ENCODE results near the gene FGF22. TPM values are rescaled to one million over a fixed set of nuclear protein-coding genes. Genes with fewer than 3 reads are reported as not detected.
"Not testable (repeated sequence)": the region's sequence is repeated elsewhere in the genome, so short reads cannot be mapped to it uniquely, and the experiment has no call there.

The FGF22 gene
- total RNA-seq (2014; rRNA removed; shearing (Covaris generic)) = 0.39 TPM in 1 of 2 replicates, not detected in the other

DNA sequence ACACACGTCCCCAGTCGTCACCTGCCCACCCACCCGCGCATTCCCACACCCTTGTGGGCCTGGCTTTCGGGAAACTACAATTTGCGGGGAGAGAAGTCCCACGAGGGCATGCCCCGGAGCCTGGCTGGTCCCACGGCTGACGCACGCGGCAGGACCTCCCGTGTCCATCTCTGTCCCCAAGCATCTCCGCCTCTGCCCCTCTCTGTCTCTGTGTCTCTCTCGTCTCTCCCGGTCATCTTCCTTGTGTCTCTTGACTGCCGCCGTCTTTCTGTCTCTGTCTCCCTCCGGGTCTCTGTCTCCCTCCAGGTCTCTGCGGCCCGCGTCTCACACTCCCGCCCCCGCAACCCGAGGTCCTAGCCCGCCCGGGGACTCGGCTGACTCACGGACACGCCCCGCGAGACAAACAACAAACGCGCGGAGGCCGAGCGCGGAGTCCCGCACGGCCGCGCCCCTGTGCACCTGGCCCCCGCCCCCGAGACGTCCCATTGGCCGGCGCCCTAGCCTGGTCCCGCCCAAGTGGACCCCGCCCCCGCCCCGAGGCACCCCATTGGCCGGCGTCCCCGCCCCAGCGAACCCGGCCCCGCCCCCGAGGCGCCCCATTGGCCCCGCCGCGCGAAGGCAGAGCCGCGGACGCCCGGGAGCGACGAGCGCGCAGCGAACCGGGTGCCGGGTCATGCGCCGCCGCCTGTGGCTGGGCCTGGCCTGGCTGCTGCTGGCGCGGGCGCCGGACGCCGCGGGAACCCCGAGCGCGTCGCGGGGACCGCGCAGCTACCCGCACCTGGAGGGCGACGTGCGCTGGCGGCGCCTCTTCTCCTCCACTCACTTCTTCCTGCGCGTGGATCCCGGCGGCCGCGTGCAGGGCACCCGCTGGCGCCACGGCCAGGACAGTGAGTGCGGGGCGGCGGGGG, at the start of gene FGF22:
Gene FGF22 (plus strand): TSS at position 627 of the 908 bp plus-strand sequence. CDS start 47 bp downstream, at position 674.
- peak; percentile 88 for DNase-seq (ENCODE audit: low read depth)

DNA sequence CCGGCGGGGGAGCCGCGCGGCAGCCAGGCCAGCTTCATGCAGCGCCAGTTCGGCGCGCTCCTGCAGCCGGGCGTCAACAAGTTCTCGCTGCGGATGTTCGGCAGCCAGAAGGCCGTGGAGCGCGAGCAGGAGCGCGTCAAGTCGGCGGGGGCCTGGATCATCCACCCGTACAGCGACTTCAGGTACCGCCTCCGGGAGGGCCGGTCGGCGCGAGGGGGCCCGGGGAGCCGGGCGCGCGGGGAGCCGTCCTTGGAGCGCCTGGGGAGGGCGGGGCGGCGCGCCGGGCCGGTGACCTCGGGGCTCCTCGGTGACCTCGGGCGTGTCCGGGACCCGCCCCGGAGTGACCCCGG, 49.3 kb upstream of the FGF22 start:
- no peak for DNase-seq (ENCODE audit: low read depth)

DNA sequence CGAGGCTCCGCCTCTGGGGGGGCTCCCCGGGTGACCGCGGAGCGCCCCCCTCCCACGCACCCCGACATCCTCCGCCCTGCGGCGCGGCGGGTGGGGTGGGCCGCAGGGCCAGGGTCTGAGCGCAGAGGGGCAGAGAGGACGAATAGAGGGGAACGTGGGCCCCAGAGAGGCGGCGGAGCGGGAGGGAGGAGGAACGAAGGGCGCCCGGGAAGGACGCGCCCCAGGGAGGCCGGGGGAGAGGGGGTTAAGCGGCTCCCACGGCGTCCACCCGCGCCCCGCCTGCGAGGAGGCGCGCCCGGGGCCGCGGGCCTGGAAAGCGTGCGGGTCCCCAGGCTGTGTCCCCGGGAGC, 49.0 kb upstream of the FGF22 start:
- DNase-seq (ENCODE audit: low read depth) = no peak

DNA sequence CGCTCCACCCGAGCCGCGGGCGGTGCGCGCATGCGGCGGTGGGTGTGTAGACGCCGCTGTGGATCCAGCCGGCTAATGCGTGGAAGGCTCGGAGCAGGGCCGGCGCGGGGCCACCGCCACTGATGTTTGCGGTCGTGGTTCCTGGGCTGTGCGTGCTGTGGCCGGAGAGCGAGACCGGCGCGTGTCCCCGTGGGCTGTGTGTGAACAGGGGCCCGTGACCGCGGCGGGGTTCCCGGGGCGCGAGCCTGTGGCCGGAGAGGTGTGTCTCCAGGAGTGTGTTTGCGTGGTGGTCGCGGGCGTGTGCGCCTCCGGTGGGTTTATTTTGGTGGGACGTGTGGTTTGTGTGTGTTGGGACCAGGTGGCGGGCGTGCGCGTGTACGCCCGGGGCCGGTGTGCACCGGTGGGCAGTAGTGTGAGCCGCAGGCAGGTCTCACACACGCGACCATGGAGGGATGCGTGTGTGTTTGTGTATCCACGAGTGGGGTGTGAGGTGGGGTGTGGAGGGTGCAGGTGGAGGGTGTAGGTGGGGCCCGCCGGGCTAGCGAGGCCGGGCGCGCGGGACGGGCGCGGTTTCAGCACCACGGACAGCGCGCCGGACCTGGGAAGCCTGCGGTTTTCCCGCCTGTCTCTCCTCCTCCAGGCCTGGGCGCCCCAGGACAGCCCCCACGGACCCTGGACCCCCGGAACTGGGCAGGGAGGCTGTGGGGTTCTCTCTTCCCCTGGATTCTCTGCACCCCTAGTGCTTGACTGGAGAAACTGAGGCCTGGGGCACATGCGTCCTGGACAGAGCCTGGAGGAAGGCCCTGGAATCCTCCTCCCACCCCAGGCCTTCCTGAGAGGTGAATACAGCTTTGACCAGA, 48.4 kb upstream of the FGF22 start:
- no peak for DNase-seq (ENCODE audit: low read depth)

DNA sequence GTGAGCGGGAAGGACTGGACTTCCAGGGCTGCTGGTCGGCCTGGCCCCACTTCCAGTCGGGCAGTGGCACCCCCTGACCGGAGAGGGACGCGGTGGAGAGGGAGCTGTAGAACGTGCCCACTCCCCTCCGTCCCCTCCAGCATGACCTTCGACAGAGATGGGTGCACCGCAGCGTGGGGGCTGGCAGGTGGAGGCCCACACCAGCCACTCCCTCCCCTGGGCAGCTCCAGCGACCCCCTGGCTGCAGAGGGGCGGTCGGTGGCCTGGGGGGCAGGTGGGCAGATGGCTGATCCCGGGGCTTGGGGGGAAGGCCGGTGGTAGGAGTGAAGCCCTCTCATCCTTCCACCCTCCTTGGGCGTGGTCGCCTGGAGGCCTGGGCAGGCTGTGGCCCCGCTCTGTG, 47.6 kb upstream of the FGF22 start:
- no peak for DNase-seq (ENCODE audit: low read depth)

DNA sequence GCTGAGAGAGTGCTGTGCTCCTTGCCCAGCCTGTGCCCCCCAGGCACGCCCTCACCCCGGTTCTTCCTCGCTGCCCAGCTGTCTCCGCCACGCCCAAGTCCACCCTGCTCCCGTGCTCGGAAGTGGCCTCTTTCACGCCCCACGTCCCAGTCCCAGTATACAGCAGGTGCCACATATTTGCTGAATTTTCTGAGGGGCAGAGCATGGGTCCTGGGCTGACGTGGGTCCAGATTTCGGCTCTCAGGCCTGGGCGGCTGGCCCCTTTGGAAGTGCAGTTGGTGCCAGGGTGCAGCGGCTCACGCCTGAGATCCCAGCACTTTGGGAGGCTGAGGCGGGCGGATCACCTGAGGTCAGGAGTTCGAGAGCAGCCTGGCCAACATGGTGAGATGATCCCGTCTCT, 46.6 kb upstream of the FGF22 start:
- no peak for DNase-seq (ENCODE audit: low read depth)

DNA sequence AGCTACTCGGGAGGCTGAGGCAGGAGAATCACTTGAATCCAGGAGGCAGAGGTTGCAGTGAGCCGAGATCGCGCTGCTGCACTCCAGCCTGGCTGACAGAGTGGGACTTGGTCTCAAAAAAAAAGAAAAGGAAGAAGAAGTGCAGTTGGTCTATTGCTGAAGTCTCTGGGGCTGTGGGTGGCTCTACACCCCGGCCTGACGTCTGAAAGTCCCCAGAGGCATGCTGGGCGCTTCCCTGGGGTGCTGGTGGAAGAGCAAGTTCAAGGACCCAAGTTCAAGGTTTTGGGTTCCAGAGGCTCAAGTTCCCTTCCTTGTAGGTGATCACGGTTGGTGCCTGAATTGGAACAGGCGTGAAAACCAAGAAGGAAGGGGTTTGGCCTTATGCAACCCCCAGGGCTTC, 46.2 kb upstream of the FGF22 start:
- DNase-seq (ENCODE audit: low read depth) = no peak

DNA sequence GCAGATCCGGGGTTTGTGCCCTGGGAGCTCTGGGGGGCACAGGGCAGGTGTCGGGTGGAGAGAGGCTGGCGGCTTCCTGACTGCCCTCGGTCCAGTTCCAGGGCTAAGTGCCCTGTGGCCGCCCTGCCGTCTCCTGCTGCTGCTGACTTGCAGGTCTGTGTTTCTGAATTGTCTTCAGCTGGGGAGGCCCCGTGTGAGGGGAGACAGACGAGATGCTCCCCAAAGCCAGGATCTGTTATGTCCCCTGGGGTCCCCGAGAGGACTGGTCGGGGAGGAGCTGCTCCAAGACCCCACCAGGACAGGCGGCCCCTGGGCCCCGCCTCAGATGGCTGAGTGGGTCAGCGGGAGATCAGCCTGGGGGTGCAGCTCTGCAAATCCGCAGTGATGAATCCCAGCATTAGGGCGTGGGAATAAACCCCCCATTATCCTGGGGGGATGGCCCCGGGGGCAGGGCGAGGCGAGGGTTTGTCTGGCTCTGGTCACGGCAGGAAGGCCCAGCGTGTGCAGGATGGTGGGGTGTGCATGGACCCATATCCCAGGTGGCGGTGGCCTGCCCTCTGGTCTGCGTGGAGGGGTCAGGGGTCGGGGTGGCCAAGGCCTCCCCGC, 45.3 kb upstream of the FGF22 start:
- DNase-seq (ENCODE audit: low read depth) = no peak

DNA sequence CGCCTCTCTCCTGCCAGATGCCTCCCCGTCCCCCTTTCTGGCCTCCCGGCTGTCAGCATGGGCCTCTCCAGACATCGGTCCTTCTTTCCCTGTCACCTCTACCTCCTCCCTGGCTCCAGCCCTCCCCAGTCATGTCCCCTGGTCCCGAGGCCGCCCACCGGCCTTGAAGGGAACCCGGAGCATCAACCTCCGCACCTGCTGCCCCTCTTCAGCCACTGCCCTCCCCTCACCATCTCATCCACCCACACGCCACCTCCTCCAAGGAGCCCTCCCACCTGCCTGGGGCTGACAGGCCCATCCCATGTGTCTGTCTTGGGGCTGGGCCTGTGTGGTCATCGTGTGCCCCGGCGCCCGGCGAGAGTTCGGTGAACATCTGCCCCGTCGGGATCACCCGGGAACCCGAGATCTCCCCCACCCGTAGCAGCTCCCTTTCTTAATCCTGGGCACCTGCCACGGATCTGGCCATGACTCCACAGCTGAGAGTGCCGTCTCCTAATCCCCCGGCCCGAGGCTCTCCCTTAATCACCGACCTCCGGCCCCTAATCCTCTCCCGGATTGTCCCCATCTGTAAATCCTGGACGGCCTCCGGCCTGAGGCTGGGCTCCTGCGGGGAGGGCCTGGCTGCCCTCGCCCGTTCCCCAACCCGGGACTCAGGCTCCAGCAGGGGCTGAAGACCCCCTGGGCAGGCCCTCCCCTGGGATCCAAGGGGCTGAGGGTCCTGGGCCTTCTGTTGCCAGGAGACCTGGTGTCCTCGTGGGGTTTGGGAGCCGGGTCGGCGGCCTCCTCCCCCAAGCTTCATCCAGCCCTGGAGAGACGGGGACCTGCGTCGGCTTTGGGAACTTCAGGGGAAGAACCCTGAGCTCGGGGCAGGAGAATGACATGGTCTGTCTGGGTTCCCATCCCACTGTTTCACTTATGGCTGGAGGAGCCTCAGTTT, 44.1 kb upstream of the FGF22 start:
- no peak for DNase-seq (ENCODE audit: low read depth)

DNA sequence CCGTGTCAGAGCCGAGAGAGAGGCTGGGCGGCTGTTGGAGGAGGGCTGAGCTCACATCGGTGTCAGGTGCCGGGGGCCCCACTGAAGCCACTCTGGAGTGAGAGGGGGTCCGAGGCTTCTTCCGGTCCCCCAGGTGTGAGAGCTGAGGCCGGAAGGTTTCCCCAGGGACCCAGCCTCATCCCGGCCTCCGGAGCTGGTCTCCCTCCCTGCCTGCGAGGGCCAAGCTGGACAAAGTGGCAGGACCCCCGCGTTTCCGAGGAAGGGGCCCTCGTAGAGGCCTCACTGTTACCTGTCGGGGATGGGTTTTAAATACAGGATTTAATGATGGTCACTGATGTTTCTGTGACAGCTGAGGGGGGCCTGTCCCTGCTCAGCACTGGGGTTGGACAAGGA, 43.4 kb upstream of the FGF22 start:
- DNase-seq (ENCODE audit: low read depth) = no peak

DNA sequence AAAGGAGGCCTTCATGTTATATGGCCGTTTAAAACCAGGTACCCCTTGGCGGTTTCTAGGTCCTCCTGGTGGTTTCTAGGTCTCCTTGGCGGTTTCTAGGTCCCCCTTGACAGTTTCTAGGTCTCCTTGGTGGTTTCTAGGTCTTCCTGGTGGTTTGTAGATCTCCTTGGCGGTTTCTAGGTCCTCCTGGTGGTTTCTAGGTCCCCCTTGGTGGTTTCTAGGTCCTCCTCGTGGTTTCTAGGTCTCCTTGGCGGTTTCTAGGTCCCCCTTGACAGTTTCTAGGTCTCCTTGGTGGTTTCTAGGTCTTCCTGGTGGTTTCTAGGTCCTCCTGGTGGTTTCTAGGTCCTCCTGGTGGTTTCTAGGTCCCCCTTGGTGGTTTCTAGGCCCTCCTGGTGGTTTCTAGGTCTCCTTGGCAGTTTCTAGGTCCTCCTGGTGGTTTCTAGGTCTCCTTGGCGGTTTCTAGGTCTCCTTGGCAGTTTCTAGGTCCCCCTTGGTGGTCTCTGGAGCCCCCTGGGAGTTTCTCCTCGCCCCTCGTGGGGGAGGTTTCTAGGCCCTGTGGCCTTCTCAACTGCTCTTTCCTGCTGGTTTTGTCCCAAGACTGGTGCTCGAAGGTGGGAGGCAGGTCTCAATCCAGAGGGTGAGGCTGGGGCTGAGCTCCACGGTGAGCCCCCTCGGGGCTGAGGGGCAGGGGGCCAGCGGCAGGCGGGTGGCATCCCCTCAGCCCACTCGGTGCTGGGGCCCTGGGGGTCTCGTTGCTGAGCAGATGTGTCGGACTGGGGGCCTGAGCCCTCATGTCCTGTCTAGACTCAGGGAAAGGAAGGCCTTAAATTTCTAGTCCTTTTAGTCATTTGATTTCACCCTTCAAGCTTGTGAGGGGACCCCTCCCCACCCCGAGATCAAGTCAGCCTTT, 42.0 kb upstream of the FGF22 start:
- DNase-seq (ENCODE audit: low read depth) = no peak

DNA sequence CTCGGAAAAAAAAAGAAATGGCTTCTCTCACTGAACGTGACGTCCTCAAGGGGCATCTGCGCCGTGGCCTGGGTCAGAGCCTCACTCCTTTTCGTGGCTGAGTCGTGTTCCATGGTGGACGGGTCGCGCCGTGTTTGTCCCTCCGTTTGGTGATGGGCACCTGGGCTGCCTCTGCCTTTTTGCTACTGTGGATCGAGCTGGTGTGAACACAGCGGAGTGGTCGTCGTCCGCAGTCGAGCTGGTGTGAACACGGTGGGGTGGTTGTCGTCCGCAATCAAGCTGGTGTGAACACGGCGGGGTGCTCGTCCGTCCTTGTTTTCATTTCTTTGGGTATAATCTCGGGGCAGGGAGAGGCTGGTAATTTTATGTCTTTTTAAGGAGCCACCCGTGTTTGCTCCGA, 38.4 kb upstream of the FGF22 start:
- no peak for DNase-seq (ENCODE audit: low read depth)

DNA sequence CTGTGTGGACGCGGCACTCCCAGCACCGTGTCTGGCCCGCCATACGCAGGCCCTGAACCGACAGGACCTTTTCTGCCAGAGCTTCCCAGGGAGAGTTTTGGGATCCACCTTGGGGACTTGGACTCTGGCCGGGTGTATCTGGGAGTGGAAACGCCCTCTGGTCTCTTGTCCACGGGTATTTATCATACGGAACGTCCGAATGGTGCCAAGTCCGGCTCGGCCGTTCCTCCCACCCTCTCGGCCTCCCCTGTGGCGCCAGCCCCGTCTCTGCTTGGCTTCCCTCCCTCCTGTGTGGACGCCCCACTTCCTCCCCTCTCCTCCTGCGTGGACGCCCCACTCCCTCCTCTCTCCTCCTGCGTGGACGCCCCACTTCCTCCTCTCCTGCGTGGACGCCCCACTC, 37.9 kb upstream of the FGF22 start:
- DNase-seq (ENCODE audit: low read depth) = no peak

DNA sequence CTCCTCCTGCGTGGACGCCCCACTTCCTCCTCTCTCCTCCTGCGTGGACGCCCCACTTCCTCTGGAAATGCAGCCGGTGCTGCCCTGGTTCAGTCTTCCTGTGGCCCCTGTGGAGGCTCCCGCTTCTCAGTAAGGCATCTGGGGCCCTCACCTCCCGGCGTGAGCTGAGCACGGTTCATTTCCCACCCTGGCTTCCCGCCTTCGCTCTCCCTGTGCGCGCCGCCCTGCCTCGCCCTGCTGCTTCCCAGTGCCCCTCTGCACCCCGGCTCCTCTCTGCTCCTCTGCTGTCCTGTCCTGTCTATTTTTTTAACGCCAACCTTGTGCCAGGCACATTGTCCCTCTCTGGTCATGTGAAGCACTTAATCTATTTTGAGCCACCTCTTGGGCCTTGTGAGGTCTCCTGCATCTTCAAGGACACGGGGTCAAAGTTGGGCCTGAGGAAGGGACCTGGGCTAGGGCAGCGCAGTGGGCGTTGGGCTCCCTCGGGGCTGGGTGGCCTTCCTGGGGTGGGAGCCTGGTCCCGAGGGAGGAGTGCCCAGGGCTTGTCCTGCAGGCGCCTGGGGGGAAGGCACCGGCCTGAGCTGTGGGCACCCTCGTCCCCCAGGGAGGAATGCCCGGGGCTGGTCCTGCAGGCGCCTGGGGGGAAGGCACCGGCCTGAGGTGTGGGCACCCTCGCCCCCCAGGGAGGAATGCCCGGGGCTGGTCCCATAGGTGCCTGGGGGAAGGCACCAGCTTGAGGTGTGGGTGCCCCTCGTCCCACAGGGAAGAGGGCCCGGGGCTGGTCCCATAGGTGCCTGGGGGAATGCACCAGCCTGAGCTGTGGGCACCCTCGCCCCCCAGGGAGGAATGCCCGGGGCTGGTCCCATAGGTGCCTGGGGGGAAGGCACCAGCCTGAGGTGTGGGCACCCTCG, 37.0 kb upstream of the FGF22 start:
- no peak for DNase-seq (ENCODE audit: low read depth)

DNA sequence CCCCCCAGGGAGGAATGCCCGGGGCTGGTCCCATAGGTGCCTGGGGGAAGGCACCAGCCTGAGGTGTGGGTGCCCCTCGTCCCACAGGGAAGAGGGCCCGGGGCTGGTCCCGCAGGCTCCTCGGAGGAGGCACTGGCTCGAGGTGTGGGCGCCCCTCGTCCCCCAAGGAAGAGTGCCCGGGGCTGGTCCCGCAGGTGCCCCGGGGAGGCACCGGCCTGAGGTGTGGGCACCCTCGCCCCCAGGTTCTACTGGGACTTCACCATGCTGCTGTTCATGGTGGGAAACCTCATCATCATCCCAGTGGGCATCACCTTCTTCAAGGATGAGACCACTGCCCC, 36.4 kb upstream of the FGF22 start:
- DNase-seq (ENCODE audit: low read depth) = not testable (repeated sequence)

DNA sequence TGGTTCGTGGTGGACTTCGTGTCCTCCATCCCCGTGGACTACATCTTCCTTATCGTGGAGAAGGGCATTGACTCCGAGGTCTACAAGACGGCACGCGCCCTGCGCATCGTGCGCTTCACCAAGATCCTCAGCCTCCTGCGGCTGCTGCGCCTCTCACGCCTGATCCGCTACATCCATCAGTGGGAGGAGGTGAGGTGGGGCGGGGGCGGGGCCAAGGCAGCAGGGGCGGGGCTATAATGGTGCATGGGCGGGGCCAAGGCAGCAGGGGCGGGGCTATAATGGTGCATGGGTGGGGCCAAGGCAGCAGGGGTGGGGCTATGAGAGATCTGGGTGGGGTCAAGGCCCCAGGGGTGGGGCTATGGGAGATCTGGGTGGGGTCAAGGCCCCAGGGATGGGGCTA, 35.9 kb upstream of the FGF22 start:
- DNase-seq (ENCODE audit: low read depth) = not testable (repeated sequence)

DNA sequence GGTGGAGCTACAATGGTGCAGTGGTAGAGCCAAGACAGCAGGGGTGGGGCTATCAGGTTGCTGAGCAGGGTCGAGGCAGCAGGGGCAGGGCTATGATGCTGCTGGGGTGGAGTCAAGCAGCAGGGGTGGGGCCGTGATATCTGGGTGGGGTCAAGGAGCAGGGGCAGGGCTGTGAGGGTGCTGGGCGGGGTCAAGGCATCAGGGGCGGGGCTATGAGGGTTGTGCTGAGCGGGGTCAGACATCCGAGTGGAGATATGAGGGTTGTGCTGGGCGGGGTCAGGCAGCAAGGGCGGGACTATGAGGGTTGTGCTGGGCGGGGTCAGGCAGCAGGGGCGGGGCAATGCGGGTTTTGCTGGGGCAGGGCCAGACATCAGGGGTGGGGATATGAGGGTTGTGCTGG, 35.3 kb upstream of the FGF22 start:
- DNase-seq (ENCODE audit: low read depth) = no peak

DNA sequence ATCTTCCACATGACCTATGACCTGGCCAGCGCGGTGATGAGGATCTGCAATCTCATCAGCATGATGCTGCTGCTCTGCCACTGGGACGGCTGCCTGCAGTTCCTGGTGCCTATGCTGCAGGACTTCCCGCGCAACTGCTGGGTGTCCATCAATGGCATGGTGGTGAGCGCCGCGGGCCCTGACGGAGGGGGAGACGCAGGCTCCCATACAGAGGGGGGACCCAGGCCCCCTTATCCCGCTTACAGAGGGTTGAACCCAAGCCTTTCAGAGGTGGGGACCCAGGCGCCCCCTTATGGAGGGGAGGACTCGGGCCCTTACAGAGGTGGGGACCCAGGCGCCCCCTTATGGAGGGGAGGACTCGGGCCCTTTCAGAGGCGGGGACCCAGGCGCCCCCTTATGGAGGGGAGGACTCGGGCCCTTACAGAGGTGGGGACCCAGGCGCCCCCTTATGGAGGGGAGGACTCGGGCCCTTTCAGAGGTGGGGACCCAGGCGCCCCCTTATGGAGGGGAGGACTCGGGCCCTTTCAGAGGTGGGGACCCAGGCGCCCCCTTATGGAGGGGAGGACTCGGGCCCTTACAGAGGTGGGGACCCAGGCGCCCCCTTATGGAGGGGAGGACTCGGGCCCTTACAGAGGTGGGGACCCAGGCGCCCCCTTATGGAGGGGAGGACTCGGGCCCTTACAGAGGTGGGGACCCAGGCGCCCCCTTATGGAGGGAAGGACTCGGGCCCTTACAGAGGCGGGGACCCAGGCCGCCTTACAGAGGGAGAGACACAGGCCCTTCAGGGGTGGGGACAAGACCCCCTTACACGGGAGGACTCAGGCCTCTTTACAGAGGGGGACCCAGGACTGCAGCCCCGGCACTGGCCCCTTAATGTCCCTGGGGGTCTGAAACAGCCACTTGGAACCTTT, 34.4 kb upstream of the FGF22 start:
- not testable (repeated sequence) for DNase-seq (ENCODE audit: low read depth)
